D341Med (cell line): ENCODE data around the gene MEG3.
A peak's percentile ranks its signal among the peaks of the same experiment; 100 is the strongest.
"Not testable (repeated sequence)": the region's sequence is repeated elsewhere in the genome, so short reads cannot be mapped to it uniquely, and the experiment has no call there.

Experiments used
- DNase-seq: peaks from one replicate; pipeline ENCODE4 v3.0.0; 2012; ENCODE audit warnings: low spot score

The MEG3 gene

GRCh38 chr14:100815478-100816285, 10.2 kb upstream of the MEG3 start:
- no peak for DNase-seq

GRCh38 chr14:100816286-100816949, 9.5 kb upstream of the MEG3 start:
- DNase-seq = no peak

GRCh38 chr14:100816950-100817901, 8.7 kb upstream of the MEG3 start:
- no peak for DNase-seq

GRCh38 chr14:100818221-100818699, 7.7 kb upstream of the MEG3 start:
- DNase-seq = no peak

GRCh38 chr14:100818923-100819322, 7.0 kb upstream of the MEG3 start:
- DNase-seq = not testable (repeated sequence)

DNA sequence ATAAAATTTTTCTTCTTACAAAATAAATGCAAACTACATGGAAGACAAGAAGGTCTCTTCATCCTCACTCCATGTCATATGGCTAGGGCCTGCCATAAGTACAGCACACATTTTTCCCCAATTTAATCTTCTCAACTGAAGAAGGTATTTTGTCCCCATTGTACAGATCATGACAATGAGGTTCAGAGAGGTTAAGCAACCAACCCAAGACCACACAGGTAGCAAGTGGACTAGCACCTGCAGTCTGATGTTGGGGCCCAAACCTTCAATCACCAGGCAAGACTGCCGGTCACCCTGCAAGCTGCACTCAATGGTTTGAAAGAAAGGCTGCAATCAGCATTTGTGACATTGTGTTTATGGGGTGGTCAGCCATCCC, 6.5 kb upstream of the MEG3 start:
- DNase-seq = no peak

DNA sequence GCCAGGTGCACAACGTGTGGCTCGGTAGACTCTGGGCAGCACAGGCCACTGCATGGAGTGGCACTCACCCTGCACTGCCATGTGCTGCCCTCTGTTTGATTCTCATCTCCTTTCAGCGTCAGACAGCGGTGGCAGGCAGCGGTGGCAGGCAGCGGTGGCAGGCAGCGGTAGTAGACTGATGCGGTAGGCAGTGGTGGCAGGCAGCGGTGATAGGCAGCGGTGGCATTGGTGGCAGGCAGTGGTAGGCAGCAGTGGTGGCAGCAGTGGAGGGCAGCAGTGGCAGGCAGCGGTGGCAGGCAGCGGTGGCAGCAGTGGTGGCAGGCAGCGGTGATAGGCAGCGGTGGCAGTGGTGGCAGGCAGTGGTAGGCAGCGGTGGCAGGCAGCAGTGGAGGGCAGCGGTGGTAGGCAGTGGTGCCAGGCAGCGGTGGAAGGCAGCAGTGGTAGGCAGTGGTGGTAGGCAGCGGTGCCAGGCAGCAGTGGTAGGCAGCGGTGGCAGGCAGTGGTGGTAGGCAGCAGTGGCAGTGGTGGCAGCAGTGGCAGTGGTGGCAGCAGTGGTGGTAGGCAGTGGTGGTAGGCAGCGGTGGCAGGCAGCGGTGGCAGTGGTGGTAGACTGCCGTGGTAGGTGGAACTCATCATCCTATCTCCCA, 6.0 kb upstream of the MEG3 start:
- no peak for DNase-seq

DNA sequence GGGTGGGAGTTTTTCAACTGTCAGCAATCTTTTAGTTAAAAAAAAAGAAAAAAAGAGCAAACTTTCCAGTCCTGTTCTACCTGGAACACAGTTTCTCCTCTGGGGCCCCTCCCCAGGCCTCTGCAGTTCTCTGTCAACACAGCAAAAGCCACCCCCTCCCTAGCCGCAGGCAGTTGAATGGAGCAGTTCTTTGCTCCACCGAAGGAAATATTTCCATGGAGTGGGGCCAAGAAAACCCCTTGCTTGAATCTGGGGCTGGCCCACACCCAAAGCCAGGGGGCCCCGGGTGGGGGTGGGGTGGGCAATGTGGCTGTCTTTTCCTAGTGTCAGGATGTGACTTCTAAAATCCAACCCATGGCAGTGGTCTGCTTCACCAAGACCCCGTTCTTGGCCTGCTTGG, 5.0 kb upstream of the MEG3 start:
- DNase-seq = no peak

DNA sequence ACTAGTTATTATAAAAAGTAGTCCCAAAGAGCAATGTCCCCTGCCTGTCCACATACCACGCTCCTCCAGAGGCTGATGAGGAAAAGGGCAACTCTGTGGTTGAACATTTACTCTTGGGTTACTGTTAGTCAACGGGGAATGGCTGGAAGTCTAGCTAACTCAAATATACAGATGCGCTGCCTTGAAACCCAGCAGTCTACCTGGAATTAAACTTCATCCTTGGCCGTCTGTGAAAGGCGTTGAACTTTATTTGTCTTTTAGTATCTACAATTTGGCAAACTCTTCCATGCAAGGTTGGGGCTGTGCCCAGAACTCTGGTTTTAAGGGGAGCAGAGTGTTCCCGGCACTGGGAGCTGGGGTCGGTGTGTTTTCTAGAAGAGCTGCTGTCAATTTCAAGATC, 3.9 kb upstream of the MEG3 start:
- DNase-seq = no peak

DNA sequence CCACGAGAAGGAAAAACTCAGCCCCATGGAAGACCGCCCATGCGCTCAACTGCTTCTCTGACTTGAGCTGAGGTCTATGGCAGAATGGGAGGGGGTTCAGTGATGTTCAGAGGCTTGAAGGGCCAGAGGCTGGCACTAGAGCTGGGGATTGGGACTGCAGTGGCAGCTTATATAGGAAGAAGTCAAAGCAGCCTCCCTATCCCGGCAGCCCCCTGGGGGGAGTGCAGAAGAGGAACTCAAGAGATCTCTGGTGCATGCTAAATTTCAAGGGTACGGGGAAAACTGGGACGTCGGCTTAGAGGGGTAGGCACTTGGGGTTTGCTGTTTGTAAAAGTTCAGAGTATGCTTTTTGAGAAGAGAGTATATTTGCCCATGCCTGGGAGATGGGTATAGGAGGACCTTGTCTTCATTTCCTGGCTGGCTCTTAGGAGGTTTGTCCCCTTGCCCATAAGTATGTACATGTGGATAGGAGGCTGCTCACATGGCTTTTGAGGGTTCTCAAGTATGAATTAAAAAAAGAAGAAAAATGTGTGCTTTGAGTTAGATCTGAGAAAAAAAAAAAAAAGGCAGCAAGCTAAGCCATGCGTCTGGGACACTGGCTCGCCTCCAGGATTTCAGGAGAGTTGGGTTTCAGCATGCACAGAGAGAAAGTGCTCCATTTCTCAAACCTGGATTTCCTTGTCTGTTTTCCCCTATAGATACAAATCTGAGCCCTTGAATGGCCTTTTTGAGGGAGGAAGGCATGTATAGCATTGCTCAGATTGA, 3.2 kb upstream of the MEG3 start:
- no peak for DNase-seq

GRCh38 chr14:100823413-100824080, 2.4 kb upstream of the MEG3 start:
- DNase-seq = no peak

DNA sequence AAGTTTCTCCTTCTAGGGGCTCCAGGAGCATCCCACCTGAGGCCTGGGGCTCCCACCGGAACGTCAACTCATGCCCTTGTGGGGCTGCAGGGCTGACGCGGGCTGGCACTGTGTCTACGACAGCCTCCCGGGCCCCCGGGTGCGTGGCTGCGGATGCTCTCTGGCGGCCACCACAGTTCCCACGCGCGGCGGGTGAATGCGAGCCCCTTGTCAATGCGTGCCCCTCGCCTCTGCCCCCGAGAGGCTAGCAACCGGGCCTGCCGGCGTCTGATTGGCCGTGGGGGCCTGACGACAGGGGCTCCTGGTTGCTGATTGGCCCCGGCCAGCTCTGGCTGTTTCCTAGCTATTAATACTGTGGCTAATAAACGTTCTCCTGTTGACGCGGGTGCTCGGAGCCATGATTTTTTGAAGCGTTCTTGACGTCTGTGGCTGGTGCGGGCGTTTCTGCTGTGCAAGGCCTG, 1.8 kb upstream of the MEG3 start:
- peak; percentile 54 for DNase-seq

DNA sequence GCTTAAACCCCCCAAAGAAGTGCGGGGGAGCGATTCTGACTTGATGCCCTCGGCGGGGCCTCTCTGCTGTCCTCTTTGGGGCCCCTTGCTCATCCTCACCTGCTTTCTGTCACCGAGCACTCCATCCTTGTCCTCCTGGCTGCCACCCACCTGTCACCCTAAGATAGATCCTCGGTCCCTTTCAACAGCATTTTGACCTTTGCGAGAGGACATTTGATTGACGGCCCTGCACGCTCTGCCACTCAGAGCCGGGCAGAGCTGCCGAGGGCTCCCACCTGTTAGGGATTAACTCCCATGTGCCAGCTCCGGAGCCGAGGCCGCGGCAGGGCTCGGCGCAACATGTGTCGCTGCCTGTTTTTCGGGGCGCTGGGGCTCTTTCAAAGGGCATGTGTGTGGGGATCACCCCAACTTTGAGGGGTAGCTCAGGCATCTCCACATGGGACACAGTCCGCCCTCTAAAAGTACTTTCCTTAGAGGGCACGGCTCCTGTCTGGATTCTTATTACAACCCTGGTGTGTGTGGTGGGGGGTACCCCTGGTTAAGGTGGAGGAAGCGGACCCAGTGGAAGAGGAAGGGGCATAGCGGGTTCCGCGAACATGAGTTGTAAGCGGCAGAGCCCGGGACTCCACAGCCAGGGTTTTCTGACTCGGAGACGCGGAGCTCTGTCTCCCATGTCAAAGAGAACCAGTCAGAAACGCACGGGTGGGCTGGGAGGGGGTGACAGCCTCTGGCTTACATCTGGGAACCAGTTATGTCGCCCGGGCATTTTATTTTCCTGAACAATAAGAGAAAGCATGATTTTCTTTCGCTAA, 811 bp upstream of the MEG3 start:
- no peak for DNase-seq

DNA sequence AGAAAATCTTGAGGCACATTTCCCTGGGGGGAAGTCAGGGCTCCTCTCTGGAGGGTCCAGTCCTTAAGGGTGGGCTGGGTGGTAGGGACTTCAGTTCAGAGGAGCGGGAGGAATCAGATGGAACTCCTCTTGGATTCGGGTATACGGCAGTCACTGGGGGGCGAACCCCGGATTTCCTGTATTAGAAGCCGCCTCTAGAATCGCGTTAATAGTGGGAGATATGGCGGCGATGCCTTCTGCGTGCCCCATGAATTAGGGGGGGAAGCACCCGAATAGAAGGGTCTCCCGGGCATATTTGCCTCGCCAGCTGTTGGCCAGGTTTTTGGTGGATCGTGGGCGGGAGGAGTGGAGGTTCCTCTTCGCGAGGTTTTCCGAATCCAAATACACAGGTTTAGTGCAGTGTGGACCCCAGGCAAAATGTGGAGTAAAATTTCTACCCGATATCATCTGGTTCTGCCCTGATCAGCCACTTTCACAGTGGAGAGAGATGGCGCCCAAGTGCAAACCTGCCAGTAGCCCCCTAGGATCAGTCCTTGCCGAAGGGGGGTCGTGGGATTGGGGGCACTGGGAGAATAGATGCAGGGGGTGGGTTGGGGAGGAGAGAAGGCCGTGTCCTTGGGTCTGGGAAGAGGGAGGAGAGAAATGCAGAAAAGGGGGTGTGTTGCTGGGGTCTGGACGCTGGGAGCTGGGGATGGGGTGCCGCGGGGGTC, 628 bp downstream of the MEG3 start:
- no peak for DNase-seq

DNA sequence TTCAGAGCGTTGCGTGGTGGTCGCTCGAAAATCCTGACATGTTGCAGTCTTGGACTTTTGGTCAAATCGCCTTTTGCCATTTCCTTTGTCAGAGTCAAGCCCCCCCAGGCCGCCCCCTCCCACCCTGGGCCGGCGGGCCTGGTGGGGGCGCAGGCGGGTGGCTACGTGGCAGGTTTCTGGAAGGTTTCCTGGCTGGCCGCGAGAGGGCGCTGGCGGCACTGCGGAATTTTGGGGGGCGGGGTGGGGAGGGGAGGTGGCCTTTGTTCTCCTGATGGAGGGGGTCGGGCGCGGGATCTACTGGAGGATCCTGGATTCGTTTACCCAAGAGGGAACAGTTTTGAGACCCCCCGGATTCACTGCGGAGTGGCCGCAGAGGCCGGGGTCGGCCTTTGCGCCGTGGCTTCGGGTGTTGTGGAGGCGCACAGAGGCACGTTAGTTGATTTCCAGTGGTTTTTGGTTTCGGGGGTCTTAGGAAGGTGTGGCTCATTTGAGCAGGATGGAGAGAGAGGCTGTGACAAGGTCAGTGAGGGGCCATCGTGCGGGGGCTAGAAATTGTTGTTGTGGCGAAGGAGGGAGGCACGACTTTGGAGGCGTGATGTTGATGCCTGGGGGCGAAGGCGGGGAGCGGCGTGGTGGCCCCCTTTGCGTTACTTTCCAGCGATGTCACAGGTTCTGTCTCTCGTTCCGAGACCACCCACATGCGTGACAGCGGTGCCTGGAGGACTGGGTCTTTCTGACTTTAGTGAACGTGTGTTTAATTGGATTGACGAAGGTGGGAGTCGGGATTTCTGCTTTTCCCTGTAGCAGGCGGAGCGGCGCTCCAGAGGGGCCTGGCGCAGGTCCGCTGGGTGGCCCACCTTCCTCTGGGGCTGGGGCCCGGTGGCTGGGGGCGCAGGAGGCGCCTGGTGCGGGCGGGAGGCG, 1.4 kb downstream of the MEG3 start:
- no peak for DNase-seq

- peak; percentile 54 for DNase-seq
Measured at GRCh38 chr14:100828031-100828769, 2.3 kb downstream of the MEG3 start.

DNA sequence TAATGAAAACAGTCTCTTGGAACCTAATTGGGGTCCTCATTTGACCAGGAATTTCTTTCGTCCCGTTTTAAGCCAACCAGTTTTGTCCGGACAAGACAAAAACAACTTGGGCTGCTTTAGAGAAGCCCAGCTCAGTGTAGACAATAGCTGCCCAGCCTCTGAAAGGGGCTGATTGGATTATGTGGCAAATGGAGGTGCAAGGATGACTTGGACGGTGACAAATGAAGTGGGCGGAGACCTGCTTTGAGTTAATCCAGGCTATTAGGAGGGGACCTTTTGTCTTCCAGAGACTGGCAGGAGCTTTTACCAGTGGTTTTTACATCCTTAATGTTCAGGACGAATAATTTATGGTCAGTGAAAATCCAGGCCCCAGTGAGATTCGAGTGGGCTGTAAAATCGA, 4.8 kb downstream of the MEG3 start:
- DNase-seq = no peak
